GF-D8 (cell line): ENCODE data around the gene HYI.
"Not testable (repeated sequence)": the region's sequence is repeated elsewhere in the genome, so short reads cannot be mapped to it uniquely, and the experiment has no call there.

Experiments used
- DNase-seq: peaks from one replicate; lab custom pipeline; 2025; lab: John Stamatoyannopoulos, UW

HYI gene

GRCh38 chr1:43464681-43465504, 11.2 kb upstream of the HYI start:
- no peak for DNase-seq

- no peak for DNase-seq
These were observed 9.7 kb upstream of the HYI start for GRCh38 chr1:43463479-43463878.

- no peak for DNase-seq
These were observed 7.4 kb upstream of the HYI start for GRCh38 chr1:43460988-43461693.

- not testable (repeated sequence) for DNase-seq
These were observed 4.6 kb upstream of the HYI start for GRCh38 chr1:43458379-43458778.

- no peak for DNase-seq
These were observed 1.6 kb upstream of the HYI start for GRCh38 chr1:43455213-43455889.

GRCh38 chr1:43454270-43455011, 710 bp upstream of the HYI start:
- peak; percentile 63 for DNase-seq

- no peak for DNase-seq
These were observed 816 bp downstream of the HYI start for GRCh38 chr1:43452789-43453441.

GRCh38 chr1:43451701-43452532, 1.8 kb downstream of the HYI start:
- no peak for DNase-seq

- no peak for DNase-seq
These were observed 2.6 kb downstream of the HYI start for GRCh38 chr1:43451157-43451591.

- no peak for DNase-seq
These were observed 3.3 kb downstream of the HYI start for GRCh38 chr1:43450251-43450941.

- DNase-seq: no peak
These were observed 4.0 kb downstream of the HYI start for GRCh38 chr1:43449708-43450069.

- DNase-seq: no peak
These were observed 4.6 kb downstream of the HYI start for GRCh38 chr1:43448955-43449707.

GRCh38 chr1:43447891-43448708, 5.6 kb downstream of the HYI start:
- no peak for DNase-seq

GRCh38 chr1:43446881-43447835, 6.6 kb downstream of the HYI start:
- DNase-seq: no peak

GRCh38 chr1:43446388-43446740, 7.4 kb downstream of the HYI start:
- DNase-seq: no peak

GRCh38 chr1:43445606-43446387, 7.9 kb downstream of the HYI start:
- DNase-seq: no peak

GRCh38 chr1:43444836-43445235, 8.9 kb downstream of the HYI start:
- DNase-seq: no peak
